ENCODE measurements around the gene KIF6.

KIF6 gene

DNA sequence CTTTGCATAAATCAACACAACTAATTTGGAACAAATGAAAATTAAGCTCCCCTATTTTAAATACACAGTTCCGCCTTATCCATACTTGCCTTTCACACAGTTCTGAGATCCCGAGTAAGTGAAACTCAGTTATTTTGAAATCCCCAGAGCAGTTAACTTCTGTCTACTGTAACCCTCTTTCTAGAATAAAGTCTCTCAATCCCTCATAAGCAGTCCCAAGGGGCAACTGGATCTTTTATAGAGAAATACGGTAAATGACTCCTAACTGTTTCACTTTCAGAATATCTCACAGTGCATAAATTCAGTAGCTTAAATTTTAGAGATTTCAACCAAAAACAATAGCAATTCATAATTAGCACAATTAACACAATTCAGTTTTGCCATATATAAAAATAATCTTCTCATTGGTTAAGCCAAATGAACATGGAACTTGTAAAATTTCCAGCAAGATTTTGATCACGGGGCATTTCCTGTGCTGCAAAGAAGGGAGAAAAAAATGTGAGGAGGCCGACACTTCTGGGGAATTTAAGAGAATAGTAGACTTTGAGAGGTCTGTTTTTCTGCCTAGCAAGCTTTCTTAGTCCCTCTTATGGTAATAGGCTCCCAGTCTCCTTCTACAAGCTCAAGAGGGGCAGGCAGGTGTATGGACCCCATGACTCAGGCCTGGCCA is 78.3 kb downstream of the KIF6 start:
- CTCF ChIA-PET = interaction anchor here (0.6 kb wide), 1 partner anchor 1091 kb away, joined by 3 read pairs; no protein-coding TSS in a partner anchor
- no peak for TF ChIP-seq NFRKB (IDR thresholded peaks at IDR 0.05)
- TF ChIP-seq SUZ12 (IDR thresholded peaks at IDR 0.05) = no peak
- TF ChIP-seq, protein P1, sequence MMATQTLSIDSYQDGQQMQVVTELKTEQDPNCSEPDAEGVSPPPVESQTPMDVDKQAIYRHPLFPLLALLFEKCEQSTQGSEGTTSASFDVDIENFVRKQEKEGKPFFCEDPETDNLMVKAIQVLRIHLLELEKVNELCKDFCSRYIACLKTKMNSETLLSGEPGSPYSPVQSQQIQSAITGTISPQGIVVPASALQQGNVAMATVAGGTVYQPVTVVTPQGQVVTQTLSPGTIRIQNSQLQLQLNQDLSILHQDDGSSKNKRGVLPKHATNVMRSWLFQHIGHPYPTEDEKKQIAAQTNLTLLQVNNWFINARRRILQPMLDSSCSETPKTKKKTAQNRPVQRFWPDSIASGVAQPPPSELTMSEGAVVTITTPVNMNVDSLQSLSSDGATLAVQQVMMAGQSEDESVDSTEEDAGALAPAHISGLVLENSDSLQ (IDR thresholded peaks at IDR 0.05) = no peak
- no peak for TF ChIP-seq CTBP1 (IDR thresholded peaks at IDR 0.05; ENCODE audit: borderline replicate concordance)
- no peak for TF ChIP-seq FOXA1 (IDR thresholded peaks at IDR 0.05)
- no peak for DNase-seq (ENCODE audit: extremely low spot score)
- POLR2A ChIA-PET = no interaction called here

DNA sequence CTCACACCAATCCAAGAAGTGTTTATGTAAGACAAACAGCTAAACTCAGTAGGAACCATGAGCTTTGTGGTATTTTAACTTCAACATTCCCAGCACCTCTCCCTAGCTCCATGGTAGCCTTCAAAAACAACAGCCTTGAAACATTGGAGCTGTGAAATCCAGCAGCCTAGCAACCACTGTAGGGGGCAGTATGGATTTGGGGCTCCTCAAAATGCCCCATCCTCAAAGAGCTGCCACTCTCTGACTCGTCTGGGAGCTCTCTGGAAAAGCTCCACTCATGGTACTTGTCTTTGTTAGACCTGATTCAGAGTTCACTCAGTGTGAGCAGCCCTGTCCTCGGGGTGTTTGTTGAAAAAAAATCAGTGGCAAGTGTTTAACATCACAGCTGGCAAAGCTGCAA is 82.9 kb downstream of the KIF6 start:
- ChIA-PET POLR2A (no interaction called here), CTCF (interaction anchor here (1.0 kb wide), 1 partner anchor 170 kb away, joined by 3 read pairs; no protein-coding TSS in a partner anchor)
- TF ChIP-seq ELF4 (IDR thresholded peaks at IDR 0.05) (no peak), ZNF384 (IDR thresholded peaks at IDR 0.05) (no peak), FOXK2 (IDR thresholded peaks at IDR 0.05) (no peak), TARDBP (IDR thresholded peaks at IDR 0.05) (no peak), FOXM1 (IDR thresholded peaks at IDR 0.05; ENCODE audit: borderline replicate concordance) (no peak), ARNT (IDR thresholded peaks at IDR 0.05) (no peak), L3MBTL2 (conservative IDR thresholded peaks at IDR 0.05) (no peak), CTBP1 (IDR thresholded peaks at IDR 0.05; ENCODE audit: borderline replicate concordance) (no peak), NFRKB (IDR thresholded peaks at IDR 0.05) (no peak), LEF1 (IDR thresholded peaks at IDR 0.05; ENCODE audit: borderline replicate concordance) (no peak), SP1 (IDR thresholded peaks at IDR 0.05) (no peak), HDGF (IDR thresholded peaks at IDR 0.05; ENCODE audit: borderline replicate concordance) (no peak), BHLHE40 (IDR thresholded peaks at IDR 0.05; ENCODE audit: borderline replicate concordance) (no peak), FOXA1 (IDR thresholded peaks at IDR 0.05) (no peak), SUZ12 (IDR thresholded peaks at IDR 0.05) (no peak)
- TF ChIP-seq, protein P1 (IDR thresholded peaks at IDR 0.05) = no peak
- no peak for DNase-seq (ENCODE audit: extremely low spot score)

DNA sequence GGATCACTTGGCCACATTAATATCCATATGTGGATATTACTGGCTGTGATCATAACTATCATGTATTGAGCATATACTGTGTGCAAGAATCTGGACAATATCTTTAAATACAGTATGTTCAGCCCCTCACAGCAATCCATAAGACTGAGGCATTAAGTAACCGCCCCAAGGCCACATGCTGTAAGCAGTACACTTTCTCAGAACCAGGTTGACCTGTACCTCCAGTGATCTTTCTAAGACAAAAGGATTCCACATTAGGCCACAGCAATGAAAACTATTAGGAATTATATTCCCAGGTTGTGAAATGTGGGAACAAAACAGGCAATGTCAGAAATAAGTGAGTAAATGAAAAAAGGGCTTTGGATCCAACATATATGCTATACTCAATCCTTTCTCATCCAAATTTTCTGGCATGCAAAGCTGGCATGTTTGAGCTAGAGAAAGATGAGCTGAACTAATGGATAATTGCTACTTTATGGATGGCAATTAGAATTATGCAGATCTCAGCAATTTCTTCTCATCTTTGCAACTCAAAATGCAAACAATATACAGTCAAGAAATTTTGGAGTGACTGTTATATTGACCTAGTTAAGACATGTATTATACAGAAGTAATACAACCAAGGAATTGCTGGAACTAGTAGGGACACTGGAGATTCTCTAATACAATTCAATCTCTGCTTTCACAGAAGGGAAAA is 86.9 kb downstream of the KIF6 start:
- ChIA-PET CTCF (no interaction called here), POLR2A (no interaction called here)
- TF ChIP-seq SP1 (IDR thresholded peaks at IDR 0.05) (no peak), TARDBP (IDR thresholded peaks at IDR 0.05) (no peak), FOXM1 (IDR thresholded peaks at IDR 0.05; ENCODE audit: borderline replicate concordance) (no peak)
- no peak for DNase-seq (ENCODE audit: extremely low spot score)

DNA sequence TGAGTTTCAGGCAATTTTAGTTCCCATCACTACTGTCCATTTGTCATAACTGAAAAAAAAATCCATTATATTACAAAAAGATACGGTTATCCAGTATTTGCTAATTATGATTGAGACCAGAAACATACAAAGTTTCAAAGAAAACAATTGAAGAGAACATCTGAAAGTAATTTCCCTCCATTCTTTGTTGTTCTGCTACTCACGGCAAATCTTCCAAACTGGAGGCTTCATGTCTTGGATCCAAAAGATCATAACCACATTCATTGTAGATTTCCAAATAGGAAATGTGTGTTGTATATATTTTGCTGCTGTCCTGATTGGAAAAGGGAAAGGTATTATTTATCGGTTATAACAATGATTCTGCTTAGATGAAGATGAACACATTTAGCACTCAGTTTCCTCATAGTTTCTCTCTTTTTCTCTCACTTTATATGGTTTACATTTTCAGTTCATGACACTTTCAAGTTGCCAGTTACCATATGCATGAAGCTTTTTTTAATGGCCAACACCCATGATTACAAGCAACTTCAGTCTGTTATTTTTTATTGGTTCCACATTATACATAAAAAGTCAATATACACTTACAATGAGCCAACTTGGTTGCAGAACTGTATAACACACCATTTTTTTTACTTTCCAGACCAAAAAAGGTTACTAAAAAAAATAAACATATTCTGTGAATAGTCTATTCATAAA is 90.4 kb downstream of the KIF6 start:
- no peak for TF ChIP-seq L3MBTL2 (conservative IDR thresholded peaks at IDR 0.05)
- no peak for TF ChIP-seq HDGF (IDR thresholded peaks at IDR 0.05; ENCODE audit: borderline replicate concordance)
- no peak for TF ChIP-seq SUZ12 (IDR thresholded peaks at IDR 0.05)
- TF ChIP-seq TARDBP (IDR thresholded peaks at IDR 0.05) = no peak
- TF ChIP-seq FOXM1 (IDR thresholded peaks at IDR 0.05; ENCODE audit: borderline replicate concordance) = no peak
- no peak for TF ChIP-seq NFRKB (IDR thresholded peaks at IDR 0.05)
- no peak for TF ChIP-seq SP1 (IDR thresholded peaks at IDR 0.05)
- TF ChIP-seq CTBP1 (IDR thresholded peaks at IDR 0.05; ENCODE audit: borderline replicate concordance) = no peak
- no peak for TF ChIP-seq FOXA1 (IDR thresholded peaks at IDR 0.05)
- POLR2A ChIA-PET = no interaction called here
- DNase-seq (ENCODE audit: extremely low spot score) = no peak
- CTCF ChIA-PET = no interaction called here

DNA sequence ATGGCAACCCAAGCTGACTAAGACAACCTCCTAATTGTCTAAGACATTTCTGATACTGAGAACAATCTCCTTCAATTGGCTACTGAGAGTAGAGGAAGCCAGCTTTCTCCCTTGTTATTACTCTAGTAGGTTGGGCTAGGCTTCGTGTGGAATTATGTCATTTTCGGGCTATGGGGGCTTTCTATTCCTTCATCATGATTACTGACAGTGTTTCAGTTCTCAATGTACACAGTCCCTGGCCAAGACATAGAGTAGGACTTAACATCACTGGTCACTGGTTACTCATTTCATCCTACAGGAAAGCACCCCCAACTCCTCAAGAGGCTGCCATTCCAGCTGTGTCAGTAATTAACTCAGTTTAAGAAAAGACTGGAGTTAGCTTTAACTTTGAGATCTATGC is 100.0 kb downstream of the KIF6 start:
- ChIA-PET POLR2A (no interaction called here), CTCF (no interaction called here)
- TF ChIP-seq FOXM1 (IDR thresholded peaks at IDR 0.05; ENCODE audit: borderline replicate concordance) (no peak), FOXA1 (IDR thresholded peaks at IDR 0.05) (no peak), FOXK2 (IDR thresholded peaks at IDR 0.05) (no peak), L3MBTL2 (conservative IDR thresholded peaks at IDR 0.05) (no peak), NFRKB (IDR thresholded peaks at IDR 0.05) (no peak), HDGF (IDR thresholded peaks at IDR 0.05; ENCODE audit: borderline replicate concordance) (no peak), LEF1 (IDR thresholded peaks at IDR 0.05; ENCODE audit: borderline replicate concordance) (no peak), TARDBP (IDR thresholded peaks at IDR 0.05) (no peak), ARNT (IDR thresholded peaks at IDR 0.05) (no peak), ZNF384 (IDR thresholded peaks at IDR 0.05) (no peak), BHLHE40 (IDR thresholded peaks at IDR 0.05; ENCODE audit: borderline replicate concordance) (no peak), CTBP1 (IDR thresholded peaks at IDR 0.05; ENCODE audit: borderline replicate concordance) (no peak), SUZ12 (IDR thresholded peaks at IDR 0.05) (no peak), ELF4 (IDR thresholded peaks at IDR 0.05) (no peak), SP1 (IDR thresholded peaks at IDR 0.05) (no peak)
- TF ChIP-seq, protein P1 (IDR thresholded peaks at IDR 0.05) = no peak
- DNase-seq (ENCODE audit: extremely low spot score) = no peak

DNA sequence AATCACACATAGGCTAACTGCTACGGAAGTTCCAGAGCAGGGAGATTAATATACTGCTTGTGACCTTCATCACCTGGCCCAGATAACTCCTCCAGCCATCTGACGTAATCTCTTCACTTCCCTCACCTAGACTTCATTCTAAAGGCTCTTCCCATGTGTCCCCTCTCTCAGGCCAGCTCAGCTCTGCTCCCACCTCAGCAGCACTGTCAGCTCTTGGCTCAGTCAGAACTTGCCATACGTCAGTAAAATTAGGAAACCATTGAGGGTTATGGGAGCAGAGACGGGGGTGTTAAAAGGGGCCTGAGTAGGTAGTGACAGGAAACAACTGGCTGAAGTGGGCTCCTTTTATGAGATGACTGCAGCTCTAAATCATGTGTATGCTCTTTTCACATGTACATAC is 101.5 kb downstream of the KIF6 start:
- DNase-seq (ENCODE audit: extremely low spot score) = no peak
- CTCF ChIA-PET = no interaction called here
- TF ChIP-seq SUZ12 (IDR thresholded peaks at IDR 0.05) (no peak), L3MBTL2 (conservative IDR thresholded peaks at IDR 0.05) (no peak), FOXK2 (IDR thresholded peaks at IDR 0.05) (no peak)
- TF ChIP-seq, protein P1 (IDR thresholded peaks at IDR 0.05) = no peak
- POLR2A ChIA-PET = no interaction called here
